ENCODE data around the gene CTNNB1.

GRCh38 chr3:41176596-41176995 lies 22.7 kb upstream of the CTNNB1 start:
- TF ChIP-seq CTCF (conservative IDR thresholded peaks at IDR 0.05; ENCODE audit: low read length) = no peak
- no peak for TF ChIP-seq EZH2phosphoT487 (IDR thresholded peaks at IDR 0.05; ENCODE audit: borderline replicate concordance, low read depth, low read length)

All from OCI-LY7 (cell line).